Panc1 (cell line): ENCODE results near the gene GAREM2.

Experiments
- CTCF ChIP-seq: fragments of 450-650 bp; IDR thresholded peaks from 2 replicates; pipeline ENCODE4 v1.5.1; 2017; ENCODE audit warnings: mild to moderate bottlenecking
- POLR2AphosphoS5 ChIP-seq: IDR thresholded peaks from 2 replicates; pipeline ENCODE4 v1.6.1; 2012; ENCODE audit warnings: mild to moderate bottlenecking, low read depth, low read length, moderate library complexity
- SIN3A ChIP-seq: IDR thresholded peaks from 2 replicates; pipeline ENCODE4 v1.6.1; 2012; ENCODE audit warnings: low read depth, mild to moderate bottlenecking, low read length, moderate library complexity, borderline replicate concordance; ENCODE audit not compliant: insufficient read depth

DNA sequence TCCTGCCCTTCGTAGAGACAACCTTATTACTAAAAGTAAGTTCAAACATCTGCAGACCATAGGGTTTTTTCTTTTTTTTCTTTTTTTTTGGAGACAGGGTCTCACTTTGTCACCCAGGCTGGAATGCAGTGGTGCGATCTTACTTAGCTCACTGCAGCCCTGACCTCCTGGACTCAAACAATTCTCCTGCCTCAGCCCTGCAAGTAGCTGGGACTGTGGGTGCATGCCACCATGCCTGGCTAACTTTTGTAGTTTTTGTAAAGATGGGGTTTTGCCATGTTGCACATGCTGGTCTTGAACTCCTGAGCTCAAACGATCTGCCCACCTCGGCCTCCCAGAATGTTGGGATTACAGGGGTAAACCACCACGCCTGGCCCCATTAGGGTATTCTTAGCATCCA lies 39.1 kb downstream of the GAREM2 start:
- no peak for TF ChIP-seq POLR2AphosphoS5
- TF ChIP-seq CTCF, result no peak
- no peak for TF ChIP-seq SIN3A
